Femur (tissue), 1 donor: ENCODE measurements around the gene FCN1.
"Not testable (repeated sequence)": the region's sequence is repeated elsewhere in the genome, so short reads cannot be mapped to it uniquely, and the experiment has no call there.

Experiments
- DNase-seq: peaks from one replicate; pipeline ENCODE4 v3.0.0-alpha.2; 2017

Gene FCN1

GRCh38 chr9:134870746-134871662, 46.7 kb downstream of the FCN1 start:
- no peak for DNase-seq

- DNase-seq = no peak
These were observed 47.4 kb downstream of the FCN1 start for GRCh38 chr9:134870301-134870694.

GRCh38 chr9:134869554-134870300, 48.0 kb downstream of the FCN1 start:
- no peak for DNase-seq

- DNase-seq = no peak
These were observed 48.8 kb downstream of the FCN1 start for GRCh38 chr9:134868751-134869553.

GRCh38 chr9:134867917-134868750, 49.6 kb downstream of the FCN1 start:
- no peak for DNase-seq

- no peak for DNase-seq
These were observed 52.9 kb downstream of the FCN1 start for GRCh38 chr9:134864821-134865190.

GRCh38 chr9:134863941-134864820, 53.5 kb downstream of the FCN1 start:
- peak; percentile 32 for DNase-seq

GRCh38 chr9:134863306-134863902, 54.3 kb downstream of the FCN1 start:
- no peak for DNase-seq

- DNase-seq = no peak
These were observed 55.9 kb downstream of the FCN1 start for GRCh38 chr9:134861595-134862334.

GRCh38 chr9:134860510-134860909, 57.2 kb downstream of the FCN1 start:
- DNase-seq = no peak

GRCh38 chr9:134858051-134858841, 59.5 kb downstream of the FCN1 start:
- peak; percentile 26 for DNase-seq

- DNase-seq = not testable (repeated sequence)
These were observed 60.3 kb downstream of the FCN1 start for GRCh38 chr9:134857451-134857850.

- DNase-seq = no peak
These were observed 61.8 kb downstream of the FCN1 start for GRCh38 chr9:134855900-134856377.
